Activated CD4-positive, alpha-beta T cell treated with anti-CD3 and anti-CD28 coated beads, Interleukin-2, amount 50 U/mL, for 4 hours (primary cell): ENCODE data around the gene KLHDC7B.
A peak's percentile ranks its signal among the peaks of the same experiment; 100 is the strongest.
"Not testable (repeated sequence)": the region's sequence is repeated elsewhere in the genome, so short reads cannot be mapped to it uniquely, and the experiment has no call there.

Experiments used
- DNase-seq, 2 experiments: peaks; one replicate each; pipeline ENCODE4 v3.0.0-alpha.2; 2020

Gene KLHDC7B

DNA sequence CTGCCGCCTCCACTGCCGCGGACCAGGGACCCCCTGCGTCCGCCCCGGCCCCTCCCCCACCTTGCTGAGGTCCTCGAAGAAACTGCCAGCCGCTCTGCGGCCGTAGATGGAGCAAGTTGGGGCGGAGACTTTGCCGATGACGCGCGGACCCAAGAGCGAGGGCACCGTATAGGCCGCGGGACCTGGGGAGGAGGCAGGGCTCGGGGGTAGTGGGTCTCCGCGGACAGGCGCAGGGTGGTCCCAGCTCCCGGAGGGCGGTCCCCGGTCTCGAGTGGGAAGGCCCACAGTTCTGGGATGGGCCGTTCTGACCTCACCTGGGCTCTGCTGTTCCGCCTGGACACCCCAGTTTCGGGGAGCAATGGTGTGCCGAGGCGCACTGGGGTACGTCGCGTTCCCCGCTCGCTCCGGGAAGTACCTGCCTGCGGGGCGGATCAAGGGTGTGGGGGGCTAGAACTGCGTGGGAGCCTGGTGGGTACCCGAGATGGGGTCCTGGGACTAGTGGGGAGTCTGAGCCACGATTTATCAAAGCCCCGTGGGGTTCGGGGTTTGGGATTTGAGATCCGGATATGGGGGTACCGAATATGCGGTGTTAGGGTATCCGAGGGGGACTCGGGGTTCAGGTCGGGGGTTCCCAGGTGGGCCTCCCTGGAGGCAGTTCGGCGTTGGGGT, 14.7 kb upstream of the KLHDC7B start:
- peak; percentile 77 to 78 for DNase-seq

DNA sequence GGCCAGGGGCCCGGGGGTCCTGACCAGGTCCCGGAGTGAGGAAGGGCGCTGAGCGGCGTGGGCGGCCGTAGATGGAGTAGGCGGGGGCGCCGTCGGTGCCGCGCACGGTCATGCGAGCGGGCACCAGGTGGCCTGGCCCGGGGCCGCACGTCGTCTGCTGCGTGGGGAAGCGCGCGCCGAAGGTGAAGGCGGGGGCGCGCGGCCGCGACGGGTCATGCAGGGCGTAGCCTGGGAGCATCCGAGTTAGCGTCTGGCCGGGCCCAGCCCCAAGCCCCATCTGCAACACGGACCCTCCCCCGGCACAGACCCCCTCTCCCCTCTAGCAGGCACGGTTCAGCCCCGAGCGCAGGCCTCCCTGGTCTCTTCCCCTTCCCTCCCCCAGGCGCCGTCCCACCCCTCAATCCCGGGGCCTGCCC, 14.1 kb upstream of the KLHDC7B start:
- peak; percentile 66 to 72 for DNase-seq

GRCh38 chr22:50531962-50532674, 13.6 kb upstream of the KLHDC7B start:
- DNase-seq: no peak

GRCh38 chr22:50532824-50533796, 12.6 kb upstream of the KLHDC7B start:
- no peak for DNase-seq

GRCh38 chr22:50533856-50534711, 11.6 kb upstream of the KLHDC7B start:
- DNase-seq: not testable (repeated sequence)

- no peak for DNase-seq
Measured at GRCh38 chr22:50535113-50535512, 10.6 kb upstream of the KLHDC7B start.

GRCh38 chr22:50536226-50536625, 9.5 kb upstream of the KLHDC7B start:
- DNase-seq: no peak

DNA sequence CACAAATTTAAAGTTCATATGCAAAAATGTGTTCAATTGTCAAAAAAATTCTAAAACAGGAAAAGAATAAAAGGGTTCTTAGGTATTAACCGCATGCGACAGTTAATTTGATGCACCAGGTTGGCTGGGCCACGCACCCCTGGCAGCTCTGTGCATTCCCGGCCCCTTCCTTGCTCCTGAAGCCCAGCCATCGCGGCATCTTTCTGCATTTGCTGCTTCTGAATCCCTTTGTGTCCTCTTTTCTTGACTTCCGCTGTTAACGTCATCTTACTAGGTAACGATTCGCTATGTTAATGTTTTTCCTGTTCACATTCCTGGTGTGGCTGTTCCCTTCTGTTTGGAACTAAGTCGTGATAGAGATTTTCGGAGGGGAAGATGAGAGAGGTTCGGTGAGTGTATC, 7.9 kb upstream of the KLHDC7B start:
- no peak for DNase-seq

GRCh38 chr22:50540381-50540780, 5.3 kb upstream of the KLHDC7B start:
- no peak for DNase-seq

DNA sequence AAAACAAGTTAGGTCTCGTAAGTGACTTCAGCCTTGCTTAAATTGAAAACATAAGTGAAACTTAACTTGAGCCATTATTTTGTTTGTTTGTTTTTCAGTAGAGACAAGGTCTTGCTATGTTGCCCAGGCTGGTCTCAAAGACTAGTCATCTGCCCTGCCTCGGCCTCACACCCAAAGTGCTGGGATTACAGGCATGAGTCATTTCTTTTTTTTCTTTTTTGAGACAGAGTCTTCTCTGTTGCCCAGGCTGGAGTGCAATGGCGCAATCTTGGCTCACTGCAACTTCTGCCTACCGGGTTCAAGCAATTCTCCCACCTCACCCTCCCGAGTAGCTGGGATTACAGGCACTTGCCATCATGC, 4.1 kb upstream of the KLHDC7B start:
- not testable (repeated sequence) for DNase-seq

DNA sequence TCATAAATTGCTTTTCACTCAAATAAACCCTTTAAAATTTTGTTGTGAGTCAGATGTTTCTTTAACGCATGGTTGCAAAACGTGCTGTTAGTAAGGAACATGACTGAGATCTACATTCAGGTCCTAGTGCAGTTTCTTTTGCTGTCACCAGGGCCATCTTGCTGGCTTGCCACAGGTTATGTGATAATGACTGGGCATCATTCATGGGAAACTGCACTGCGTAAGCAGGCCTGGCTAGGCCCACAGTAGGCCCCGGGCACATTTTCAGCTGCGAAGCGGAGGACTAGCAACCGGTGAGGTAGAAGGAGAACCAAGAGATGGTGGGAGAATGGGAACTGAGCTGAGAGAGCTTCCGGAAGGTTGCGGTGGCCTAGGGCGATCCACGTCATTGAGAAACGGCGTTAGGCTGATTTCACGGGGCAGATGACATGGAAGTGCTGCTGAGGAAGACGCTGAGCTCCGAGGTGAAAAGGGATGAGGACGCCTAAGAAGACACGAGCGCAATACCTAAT, 3.2 kb upstream of the KLHDC7B start:
- DNase-seq: no peak

DNA sequence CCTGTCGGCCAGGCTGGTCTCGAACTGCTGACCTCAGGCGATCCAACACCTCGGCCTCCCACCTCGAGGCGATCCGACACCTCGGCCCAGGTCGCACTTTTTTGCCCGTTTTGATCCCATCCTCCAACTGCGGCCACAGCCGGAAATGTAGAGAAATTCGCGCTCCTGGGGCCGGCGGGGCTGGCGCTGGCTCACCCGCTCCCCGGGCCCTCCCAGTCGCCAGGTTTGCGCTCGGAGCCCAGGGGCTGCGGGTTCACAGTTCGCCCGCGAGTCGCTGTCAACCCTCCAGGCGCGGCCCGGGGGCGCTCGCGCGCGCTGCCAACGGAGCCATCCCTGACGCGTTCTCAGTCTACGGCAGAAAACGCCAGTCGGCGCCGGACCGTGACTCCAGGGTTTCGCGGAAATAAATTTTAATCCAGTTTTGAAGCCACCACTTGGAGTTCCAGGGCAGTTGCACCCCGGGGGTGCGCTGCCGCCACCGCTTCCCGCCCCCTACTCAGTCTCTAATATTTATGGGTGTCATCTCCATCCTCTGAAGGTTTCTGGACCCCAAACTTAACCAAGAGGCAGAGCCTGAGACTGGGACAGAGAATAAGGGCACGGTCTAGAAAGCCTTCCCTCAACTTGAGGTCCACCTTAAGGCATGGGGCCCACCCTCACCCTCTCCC, 1.5 kb upstream of the KLHDC7B start:
- peak; percentile 82 for DNase-seq

GRCh38 chr22:50544746-50545253, 899 bp upstream of the KLHDC7B start:
- no peak for DNase-seq

DNA sequence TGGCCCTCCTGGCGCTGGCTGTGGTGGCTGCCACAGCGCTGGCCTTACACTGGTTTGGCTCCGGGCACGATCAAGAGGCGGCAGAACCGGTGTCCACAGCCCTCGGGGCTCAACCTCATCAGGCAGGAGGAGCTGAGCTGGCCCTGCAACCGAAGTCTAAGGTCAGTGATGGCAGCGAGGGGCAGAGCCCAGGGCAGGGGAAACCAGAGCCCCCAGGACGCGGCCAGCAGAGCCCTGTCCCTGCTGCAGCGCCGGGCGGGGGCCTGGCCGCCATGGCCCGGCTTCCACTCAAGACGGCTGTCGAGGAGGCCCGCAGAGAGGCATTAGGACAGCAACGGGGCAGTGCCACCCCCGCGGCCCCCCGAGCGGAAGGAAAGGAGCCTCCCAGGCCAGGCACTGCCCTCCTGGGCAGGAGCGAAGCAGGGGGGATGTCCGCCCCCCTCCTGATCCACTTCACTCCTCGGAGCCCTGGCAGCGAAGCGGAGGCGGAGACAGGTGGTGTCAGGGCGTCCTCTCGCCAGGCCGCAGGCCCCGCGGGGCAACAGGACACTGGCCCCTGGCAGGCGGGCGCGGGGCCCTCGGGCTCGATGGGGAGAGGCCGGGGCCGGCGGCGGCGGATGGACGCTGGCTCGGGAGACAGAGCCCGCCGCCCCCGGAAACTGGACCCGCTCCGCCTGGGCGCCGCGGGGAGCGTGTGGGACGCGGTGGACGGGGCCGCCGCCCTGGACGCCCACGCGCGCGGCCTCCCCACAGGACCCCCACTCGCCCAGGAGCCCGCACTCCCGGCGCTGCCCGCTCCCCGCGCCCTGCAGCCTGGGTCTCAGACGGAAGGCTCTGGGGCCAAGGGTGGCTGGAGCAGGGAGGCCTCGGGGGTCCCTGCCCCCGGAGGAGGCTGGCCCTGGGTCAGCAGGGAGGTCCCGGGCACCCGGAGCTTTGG, 895 bp downstream of the KLHDC7B start:
- no peak for DNase-seq

DNA sequence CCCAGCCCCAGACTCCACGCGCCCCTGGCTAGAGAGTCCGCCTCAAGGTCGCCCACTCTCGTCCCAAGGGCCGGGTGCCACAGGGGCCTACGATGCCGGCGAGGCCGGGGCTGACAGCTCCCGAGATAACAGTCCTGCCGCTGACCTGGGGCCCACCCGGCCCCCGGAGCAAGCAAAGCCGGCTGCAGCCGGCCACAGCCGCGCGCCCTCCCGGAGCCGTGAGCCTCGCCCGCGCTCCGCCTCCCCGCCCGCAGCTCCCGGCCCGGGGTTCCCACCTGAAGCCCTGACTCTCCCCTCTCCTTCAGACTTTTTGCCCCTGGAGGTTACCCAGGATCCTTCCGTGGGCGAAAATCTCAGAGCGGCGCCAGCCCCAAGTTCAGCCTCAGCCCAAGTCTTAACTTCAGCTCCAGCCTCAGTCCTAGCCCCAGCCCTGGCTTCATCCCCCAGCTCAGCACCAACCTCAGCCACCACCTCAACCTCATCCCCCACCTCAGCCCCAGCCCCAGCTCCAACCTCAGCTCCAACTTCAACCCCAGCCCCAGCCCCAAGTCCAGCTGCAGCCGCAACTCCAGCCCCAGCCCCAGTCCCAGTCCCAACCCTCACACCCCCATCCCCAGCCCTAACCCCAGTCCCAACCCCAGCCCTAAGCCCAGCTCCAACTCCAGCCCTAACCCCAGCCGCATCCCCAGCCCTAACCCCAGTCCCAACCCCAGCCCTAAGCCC, 1.7 kb downstream of the KLHDC7B start:
- DNase-seq: no peak

DNA sequence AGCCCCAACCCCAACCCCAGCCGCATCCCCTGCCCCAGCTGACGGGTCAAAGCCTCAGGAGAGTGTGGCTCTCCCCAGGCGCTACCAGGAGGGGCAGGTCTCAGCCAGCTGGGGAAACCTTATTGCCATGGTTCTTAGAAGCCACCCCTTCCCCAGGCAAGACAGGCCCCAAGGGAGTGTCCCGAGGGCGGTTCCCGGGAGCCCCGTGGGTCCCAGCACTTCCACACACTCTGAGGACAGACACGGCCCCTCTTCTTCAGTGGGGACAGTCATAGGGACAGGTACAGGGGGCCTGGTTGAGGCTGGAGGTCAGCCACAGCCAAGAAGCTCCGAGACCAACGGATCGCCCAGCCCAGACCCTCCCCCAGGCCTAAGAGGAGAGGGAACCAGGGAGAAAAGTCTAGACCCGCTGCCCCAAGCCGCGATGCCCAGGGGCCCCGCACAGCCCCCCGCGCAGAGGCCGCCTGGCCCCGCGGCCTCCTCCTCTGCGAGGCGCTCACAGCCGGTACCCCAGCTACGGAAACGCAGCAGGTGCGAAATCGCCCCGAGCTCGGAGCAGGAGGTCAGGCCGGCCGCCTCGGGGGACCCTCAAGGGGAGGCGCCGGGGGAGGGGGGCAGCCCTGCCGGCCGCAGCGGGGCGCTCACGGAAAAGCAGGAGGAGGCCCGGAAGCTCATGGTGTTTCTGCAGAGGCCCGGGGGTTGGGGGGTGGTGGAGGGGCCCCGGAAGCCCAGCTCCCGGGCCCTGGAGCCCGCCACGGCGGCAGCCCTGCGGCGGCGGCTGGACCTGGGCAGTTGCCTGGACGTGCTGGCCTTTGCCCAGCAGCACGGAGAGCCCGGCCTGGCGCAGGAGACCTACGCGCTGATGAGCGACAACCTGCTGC, 2.6 kb downstream of the KLHDC7B start:
- DNase-seq: peak; percentile 40 to 49

GRCh38 chr22:50548921-50549790, 3.5 kb downstream of the KLHDC7B start:
- no peak for DNase-seq
